ENCODE data around the gene CD28.

The CD28 gene

GRCh38 chr2:203719456-203720410, 13.3 kb downstream of the CD28 start:
- DNase-seq = no peak

- no peak for DNase-seq
These were observed 14.7 kb downstream of the CD28 start for GRCh38 chr2:203720915-203721672.

- DNase-seq = no peak
These were observed 15.4 kb downstream of the CD28 start for GRCh38 chr2:203721781-203722300.

- DNase-seq = no peak
These were observed 16.0 kb downstream of the CD28 start for GRCh38 chr2:203722411-203722810.

GRCh38 chr2:203728321-203728720, 21.9 kb downstream of the CD28 start:
- DNase-seq = no peak

GRCh38 chr2:203730076-203730729, 23.8 kb downstream of the CD28 start:
- no peak for DNase-seq

- DNase-seq = no peak
These were observed 24.4 kb downstream of the CD28 start for GRCh38 chr2:203730883-203731282.

GRCh38 chr2:203732092-203732952, 25.9 kb downstream of the CD28 start:
- no peak for DNase-seq

- DNase-seq = no peak
These were observed 26.6 kb downstream of the CD28 start for GRCh38 chr2:203732953-203733510.

GRCh38 chr2:203733684-203734083, 27.2 kb downstream of the CD28 start:
- DNase-seq = no peak

GRCh38 chr2:203734276-203734983, 28.0 kb downstream of the CD28 start:
- no peak for DNase-seq

- no peak for DNase-seq
These were observed 30.9 kb downstream of the CD28 start for GRCh38 chr2:203737360-203737759.

GRCh38 chr2:203739351-203739750, 32.9 kb downstream of the CD28 start:
- no peak for DNase-seq

GRCh38 chr2:203740871-203741281, 34.4 kb downstream of the CD28 start:
- DNase-seq = no peak

- DNase-seq = no peak
These were observed 35.1 kb downstream of the CD28 start for GRCh38 chr2:203741566-203741965.

- no peak for DNase-seq
These were observed 37.1 kb downstream of the CD28 start for GRCh38 chr2:203743441-203743981.

GRCh38 chr2:203744091-203744490, 37.7 kb downstream of the CD28 start:
- DNase-seq = no peak

GRCh38 chr2:203745267-203745666, 38.8 kb downstream of the CD28 start:
- DNase-seq = no peak

- DNase-seq = no peak
These were observed 42.1 kb downstream of the CD28 start for GRCh38 chr2:203748331-203749126.

All from GF-D8 (cell line).